ENCODE measurements around the gene SLCO2A1. TPM values are rescaled to one million over a fixed set of nuclear protein-coding genes. Genes with fewer than 3 reads are reported as not detected.

Gene SLCO2A1
- total RNA-seq, 1 donor from 2014 or later: 0.33 TPM

DNA sequence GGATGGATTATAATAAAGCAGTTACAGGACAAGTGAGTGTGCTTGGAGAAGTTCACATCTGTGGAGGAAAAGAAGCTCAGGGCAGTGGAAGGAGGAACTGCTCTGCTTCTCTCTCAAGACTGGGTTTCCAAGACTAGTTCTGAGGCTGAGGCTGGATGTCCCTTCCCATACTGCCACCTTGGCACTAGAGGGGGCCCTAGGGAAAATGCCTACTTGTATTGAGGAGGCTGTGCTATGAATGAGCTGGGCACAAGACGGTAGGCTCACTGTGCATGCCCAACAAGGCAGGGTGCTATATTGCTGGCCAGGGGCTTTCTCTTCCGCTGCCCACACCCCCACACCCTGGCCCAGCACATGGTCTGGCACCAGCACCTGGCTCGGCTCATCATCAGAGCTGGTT lies 65.2 kb downstream of the SLCO2A1 start:
- no peak overlapping the region for H3K27ac Mint-ChIP-seq (ENCODE audit: unreplicated experiment)
- H3K36me3 Mint-ChIP-seq (ENCODE audit: low read depth): no peaks in the 10 kb centered on the region
- H3K4me3 Mint-ChIP-seq: no peak overlapping the region
- peaks cover 3% of the 10 kb centered on the region for H3K9me3 Mint-ChIP-seq
- peaks cover 14% of the 10 kb centered on the region for H3K4me1 Mint-ChIP-seq
- H3K27me3 Mint-ChIP-seq (ENCODE audit: low read depth): no peaks in the 10 kb centered on the region
- TF ChIP-seq CTCF (conservative IDR thresholded peaks at IDR 0.05): no peak
- DNase-seq (ENCODE audit: low read depth, low spot score): no peak

- Mint-ChIP-seq H3K27me3 (ENCODE audit: low read depth) (no peaks in the 10 kb centered on the region), H3K4me1 (peaks cover 14% of the 10 kb centered on the region), H3K36me3 (ENCODE audit: low read depth) (no peaks in the 10 kb centered on the region), H3K9me3 (peaks cover 3% of the 10 kb centered on the region), H3K27ac (ENCODE audit: unreplicated experiment) (no peak overlapping the region), H3K4me3 (no peak overlapping the region)
- TF ChIP-seq CTCF (conservative IDR thresholded peaks at IDR 0.05): no peak
- no peak for DNase-seq (ENCODE audit: low read depth, low spot score)
Measured at GRCh38 chr3:133963657-133964396, 65.9 kb downstream of the SLCO2A1 start.

- Mint-ChIP-seq H3K27me3 (ENCODE audit: low read depth) (no peaks in the 10 kb centered on the region), H3K4me1 (peaks cover 14% of the 10 kb centered on the region), H3K4me3 (no peak overlapping the region), H3K27ac (ENCODE audit: unreplicated experiment) (no peak overlapping the region), H3K9me3 (peaks cover 3% of the 10 kb centered on the region), H3K36me3 (ENCODE audit: low read depth) (no peaks in the 10 kb centered on the region)
- no peak for TF ChIP-seq CTCF (conservative IDR thresholded peaks at IDR 0.05)
- no peak for DNase-seq (ENCODE audit: low read depth, low spot score)
Measured at GRCh38 chr3:133962849-133963248, 66.9 kb downstream of the SLCO2A1 start.

DNA sequence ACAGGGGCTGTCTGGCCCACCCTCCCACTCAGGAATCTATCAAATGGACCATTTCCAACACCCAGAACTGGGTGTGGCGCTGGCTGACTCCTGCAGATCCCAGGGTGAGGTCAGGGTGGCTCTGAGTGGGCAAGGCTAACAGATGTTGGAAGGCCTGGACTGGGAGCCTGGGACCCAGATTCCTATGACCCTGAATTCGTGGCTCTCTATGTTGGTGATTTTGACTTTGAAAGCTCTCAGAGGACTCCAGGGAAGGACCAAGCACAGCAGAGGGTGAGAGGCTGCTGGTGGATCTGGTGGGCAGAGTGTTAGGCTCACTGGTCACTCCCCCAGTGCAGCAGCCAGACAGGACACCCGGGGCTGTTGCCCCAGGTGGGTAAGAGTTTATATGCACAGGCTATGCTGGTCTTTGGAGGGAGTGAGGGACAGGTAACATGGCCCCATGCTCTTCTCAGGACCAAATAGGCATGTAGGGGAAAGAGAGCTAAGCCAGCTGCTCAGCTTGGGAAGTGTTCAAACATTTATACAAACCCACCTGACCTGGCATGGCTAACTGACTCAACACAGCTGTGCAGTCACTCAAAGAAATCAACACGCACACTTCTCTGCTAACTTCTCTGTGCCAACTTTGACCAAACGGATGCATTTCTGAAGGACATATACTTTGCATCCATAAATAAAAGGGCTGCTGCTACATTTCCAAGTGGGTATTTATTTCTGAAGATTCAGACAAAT lies 71.5 kb downstream of the SLCO2A1 start:
- no peak for DNase-seq (ENCODE audit: low read depth, low spot score)
- H3K4me3 Mint-ChIP-seq: no peak overlapping the region
- peaks cover 3% of the 10 kb centered on the region for H3K9me3 Mint-ChIP-seq
- no peaks in the 10 kb centered on the region for H3K36me3 Mint-ChIP-seq (ENCODE audit: low read depth)
- no peaks in the 10 kb centered on the region for H3K4me1 Mint-ChIP-seq
- TF ChIP-seq CTCF (conservative IDR thresholded peaks at IDR 0.05): no peak
- H3K27me3 Mint-ChIP-seq (ENCODE audit: low read depth): no peaks in the 10 kb centered on the region
- no peak overlapping the region for H3K27ac Mint-ChIP-seq (ENCODE audit: unreplicated experiment)

GRCh38 chr3:133956982-133957381 lies 72.7 kb downstream of the SLCO2A1 start:
- H3K9me3 Mint-ChIP-seq: peaks cover 5% of the 10 kb centered on the region
- H3K27me3 Mint-ChIP-seq (ENCODE audit: low read depth): no peaks in the 10 kb centered on the region
- TF ChIP-seq CTCF (conservative IDR thresholded peaks at IDR 0.05): no peak
- DNase-seq (ENCODE audit: low read depth, low spot score): no peak
- no peak overlapping the region for H3K4me3 Mint-ChIP-seq
- H3K27ac Mint-ChIP-seq (ENCODE audit: unreplicated experiment): no peak overlapping the region
- no peaks in the 10 kb centered on the region for H3K36me3 Mint-ChIP-seq (ENCODE audit: low read depth)
- H3K4me1 Mint-ChIP-seq: no peaks in the 10 kb centered on the region

All from neural crest cell (in vitro differentiated cells).